ENCODE measurements around the gene EXOC3L1.

Gene EXOC3L1

DNA sequence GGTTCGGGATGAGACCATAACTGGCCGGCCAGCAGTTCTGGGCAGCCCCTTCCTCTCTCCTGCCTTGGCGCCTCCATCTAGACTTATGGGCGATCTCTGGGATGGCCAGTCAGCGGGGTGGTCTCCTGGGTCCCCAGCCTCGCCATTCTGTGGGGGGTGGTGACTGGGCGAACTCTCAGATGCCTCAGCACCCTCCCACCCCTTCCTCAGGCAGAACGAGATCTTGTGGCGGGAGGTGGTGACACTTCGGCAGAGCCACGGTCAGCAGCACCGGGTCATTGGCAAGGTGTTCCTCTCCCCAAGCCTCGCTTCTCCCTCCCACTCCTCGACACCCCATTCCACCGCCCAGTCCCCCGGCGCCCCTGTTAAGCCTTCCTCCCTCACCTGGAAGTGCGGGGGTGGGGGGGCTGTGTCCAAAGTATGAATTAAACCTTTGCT, 23.8 kb downstream of the EXOC3L1 start:
- intact Hi-C loops (cut with DNase I), result no loop called here
- no peak for DNase-seq

DNA sequence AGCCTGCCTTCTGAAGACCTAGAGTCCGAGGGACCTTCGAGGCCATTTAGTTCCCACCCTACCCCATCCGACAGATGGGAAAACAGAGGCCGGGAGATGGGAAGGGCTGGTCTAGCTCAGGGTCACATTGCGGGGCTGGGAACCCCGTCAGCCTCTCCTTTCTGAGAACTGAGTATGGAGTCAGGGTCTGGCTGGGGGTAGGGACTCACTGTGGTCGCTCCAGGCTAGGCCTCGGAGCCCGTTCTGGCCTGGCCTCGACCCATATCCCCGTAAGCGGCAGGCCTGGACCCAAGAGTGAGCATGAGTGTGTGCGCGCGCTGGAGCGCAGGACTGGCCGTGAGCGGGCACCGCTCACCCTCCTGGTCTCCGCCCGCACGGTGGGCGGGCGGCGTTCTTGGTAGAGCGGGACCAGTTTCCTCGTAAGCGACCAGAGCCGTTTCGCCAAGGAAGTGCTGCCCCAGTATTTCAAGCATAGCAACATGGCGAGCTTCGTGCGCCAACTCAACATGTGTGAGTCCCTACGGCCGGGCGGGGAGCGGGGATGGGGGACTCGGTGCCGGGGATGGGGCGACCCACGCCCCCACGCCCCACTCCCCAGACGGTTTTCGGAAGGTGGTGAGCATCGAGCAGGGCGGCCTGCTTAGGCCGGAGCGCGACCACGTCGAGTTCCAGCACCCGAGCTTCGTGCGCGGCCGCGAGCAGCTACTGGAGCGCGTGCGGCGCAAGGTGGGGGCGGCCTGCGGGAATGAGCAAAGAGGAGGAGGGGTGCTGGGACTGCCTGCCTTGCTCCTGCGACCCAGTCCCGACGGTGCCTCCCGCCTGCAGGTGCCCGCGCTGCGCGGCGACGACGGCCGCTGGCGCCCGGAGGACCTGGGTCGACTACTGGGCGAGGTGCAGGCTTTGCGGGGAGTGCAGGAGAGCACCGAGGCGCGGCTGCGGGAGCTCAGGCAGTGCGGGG, 24.5 kb downstream of the EXOC3L1 start:
- intact Hi-C loops (cut with DNase I), result no loop called here
- DNase-seq, result peak in 1 of 10 donors; percentile 86

DNA sequence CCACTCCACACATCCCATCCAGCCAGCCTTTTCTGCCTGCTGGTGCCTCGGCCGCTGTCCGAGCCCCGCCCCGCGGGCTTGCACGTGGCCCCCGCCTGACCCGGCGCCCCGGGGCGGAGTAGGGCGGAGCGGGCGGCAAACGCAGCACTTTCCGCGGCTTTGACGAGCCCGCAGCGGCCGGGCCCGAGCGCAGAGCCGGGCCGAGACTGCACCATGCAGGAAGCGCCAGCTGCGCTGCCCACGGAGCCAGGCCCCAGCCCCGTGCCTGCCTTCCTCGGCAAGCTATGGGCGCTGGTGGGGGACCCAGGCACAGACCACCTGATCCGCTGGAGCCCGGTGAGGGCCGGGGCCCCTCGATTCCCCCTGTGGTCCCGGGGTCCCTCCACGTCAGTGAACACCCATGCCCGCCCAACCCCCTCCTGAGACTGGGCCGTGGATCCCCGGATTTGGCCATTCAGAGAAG, 25.3 kb downstream of the EXOC3L1 start, which contains the start of gene HSF4:
HSF4 (plus strand) TSS at position 147 of the 463 bp plus-strand sequence; CDS start at position 214, 67 bp downstream.
- intact Hi-C loops (cut with DNase I), result no loop called here
- peak in 9 of 10 donors; percentile 60 to 96 (median 71) for DNase-seq

DNA sequence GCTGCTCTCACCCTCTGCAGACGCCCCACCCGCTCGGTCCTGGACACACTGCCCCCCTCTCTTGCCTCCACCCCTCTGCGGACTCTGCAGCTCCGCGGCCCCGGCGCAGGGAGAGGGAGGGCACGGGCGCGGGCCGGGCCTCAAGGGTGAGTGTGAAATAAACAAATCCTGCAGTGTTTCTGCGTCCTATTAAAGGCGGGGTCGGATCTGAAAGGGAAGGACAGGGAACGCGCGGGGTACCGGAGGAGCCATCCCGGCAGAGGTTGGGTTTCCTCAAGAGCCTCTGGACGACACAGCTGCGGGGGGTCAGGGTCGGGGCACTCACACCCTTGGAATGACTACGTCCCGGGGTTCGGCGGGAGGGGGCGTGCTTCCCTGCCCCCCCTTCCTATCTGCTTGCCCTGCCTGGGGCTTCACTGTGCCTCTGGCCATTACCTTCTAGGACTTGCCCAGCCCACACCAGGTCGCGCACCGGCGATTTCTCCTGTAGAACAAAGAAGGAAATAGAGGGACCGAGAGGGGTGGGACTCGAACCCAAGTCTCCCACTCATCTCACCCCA, 25.9 kb downstream of the EXOC3L1 start:
- DNase-seq, result peak in 2 of 10 donors; percentile 45 to 93
- intact Hi-C loops (cut with DNase I), result no loop called here

DNA sequence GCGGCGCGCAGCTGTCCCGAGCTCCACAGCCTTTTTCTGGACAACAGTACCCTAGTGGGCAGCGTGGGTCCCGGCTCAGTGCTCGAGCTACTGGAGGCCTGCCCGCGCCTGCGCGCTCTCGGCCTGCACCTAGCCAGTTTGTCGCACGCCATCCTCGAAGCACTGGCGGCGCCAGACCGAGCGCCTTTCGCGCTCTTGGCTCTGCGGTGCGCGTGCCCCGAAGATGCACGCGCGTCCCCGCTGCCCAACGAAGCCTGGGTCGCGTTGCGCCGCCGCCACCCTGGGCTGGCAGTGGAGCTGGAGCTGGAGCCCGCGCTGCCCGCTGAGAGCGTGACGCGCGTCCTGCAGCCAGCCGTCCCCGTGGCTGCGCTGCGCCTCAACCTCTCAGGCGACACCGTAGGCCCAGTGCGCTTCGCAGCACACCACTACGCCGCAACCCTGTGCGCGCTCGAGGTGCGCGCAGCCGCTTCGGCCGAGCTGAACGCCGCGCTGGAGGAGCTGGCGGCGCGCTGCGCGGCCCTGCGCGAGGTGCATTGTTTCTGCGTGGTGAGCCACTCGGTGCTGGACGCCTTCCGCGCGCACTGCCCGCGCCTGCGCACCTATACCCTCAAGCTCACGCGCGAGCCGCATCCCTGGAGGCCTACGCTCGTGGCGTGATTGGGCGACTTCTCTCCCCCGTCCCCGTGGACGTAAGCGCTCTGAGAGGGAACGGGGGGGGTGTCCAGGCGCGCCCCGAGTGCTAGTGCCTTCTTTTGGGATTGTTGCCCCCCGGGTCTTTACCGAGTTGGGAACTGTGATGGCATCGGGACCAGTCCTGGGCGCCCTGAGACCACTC, 26.6 kb downstream of the EXOC3L1 start:
- intact Hi-C loops (cut with DNase I), result no loop called here
- DNase-seq, result peak; percentile 64 to 98 (median 88)

DNA sequence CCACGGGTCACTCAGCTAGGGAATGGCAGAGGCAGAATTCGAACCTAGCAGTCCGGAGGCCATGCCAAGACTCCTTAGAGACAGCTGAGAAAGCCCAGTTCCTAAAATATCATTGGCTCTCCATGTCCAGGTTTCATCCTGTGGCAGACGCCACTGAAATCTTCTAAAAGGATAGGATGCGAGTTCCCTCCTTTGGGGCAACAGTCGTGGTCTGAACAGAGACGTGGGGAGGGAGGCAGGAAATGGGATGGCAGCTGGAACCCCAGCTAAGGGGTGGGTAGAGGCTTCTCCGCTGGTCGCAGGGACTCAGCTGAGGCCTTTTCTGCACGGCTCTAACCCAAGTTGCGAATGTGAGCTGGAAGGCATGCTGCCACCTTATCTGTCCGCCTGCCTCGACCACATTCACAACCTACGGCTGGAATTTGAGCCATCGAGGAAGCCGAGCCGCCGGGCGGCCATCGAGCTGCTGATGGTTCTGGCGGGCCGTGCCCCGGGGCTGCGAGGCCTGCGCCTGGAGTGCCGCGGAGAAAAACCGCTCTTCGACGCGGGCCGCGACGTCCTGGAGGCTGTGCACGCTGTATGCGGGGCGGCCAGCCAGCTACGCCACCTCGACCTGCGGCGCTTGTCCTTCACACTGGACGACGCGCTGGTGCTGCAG, 27.3 kb downstream of the EXOC3L1 start:
- intact Hi-C loops (cut with DNase I), result no loop called here
- no peak for DNase-seq

DNA sequence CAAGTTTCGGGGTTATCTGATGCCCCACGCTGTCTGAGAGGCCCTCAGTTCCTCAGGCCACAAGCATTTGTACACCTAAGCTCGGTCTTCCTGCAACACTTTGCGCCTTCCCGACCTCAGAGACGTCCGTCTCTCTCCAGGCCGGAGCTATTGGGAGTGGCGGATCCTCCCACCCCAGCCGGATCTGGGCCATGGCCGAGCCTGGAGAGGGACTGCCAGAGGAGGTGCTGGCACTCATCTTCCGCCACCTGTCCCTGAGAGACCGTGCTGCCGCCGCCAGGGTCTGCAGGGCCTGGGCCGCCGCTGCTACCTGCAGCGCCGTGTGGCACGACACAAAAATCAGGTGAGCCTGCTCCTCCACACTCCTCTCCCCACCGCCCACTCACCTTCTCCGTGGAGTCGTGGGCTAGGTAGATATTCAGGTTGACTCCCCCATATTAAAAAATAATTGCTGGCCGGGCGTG, 28.3 kb downstream of the EXOC3L1 start:
- peak in 1 of 10 donors; percentile 58 for DNase-seq
- intact Hi-C loops (cut with DNase I), result no loop called here

DNA sequence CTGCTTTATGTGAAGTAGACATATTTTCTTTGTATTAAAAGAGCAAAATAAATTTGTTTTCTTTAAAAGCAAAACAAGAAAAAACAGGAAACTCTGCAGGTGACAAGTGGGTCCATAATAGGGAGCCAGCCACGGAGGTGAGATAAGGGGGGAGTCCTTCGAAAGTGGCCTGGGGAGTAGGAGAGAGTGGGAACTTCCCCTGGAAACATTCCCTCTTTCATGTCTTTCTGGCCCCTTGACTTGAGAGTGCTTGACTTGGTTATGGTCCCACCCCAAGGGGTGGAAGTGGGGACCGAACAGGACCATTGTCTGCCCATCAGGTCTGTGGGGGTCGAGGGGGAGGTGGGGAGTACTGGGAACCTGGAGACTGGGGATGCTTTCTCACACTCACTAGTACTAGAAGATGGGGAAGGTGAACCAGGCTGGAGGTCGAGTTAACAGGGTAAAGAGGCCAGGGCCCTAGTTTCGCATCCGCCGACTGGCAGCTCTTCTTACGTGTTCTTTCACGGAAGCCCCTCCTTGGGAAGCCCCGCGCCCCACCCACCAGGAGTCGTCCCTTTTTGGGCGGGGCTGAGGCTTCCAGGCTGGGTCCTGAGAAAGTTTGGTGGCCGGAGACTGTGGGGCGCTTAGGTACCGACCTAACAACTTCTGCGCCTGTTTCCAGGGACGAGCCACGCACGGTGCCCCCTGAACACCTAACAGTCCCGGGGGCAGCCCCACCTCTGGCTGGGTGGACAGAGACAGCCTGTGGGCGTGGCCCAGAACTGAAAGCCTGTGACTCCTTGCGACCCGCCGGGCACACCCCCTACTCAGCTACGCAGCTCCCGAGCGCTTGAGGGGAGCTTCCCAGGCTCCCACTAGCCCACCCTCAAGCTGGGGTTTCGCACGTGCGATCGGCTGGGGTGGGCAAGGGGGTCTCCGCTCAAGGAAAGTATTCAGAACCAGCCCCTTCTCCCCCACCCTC, 31.0 kb downstream of the EXOC3L1 start:
- peak in 1 of 10 donors; percentile 82 for DNase-seq
- intact Hi-C loops (cut with DNase I), result loop anchor here (5.0 kb wide), 2 partner anchors 47 to 142 kb away; no protein-coding TSS in a partner anchor

DNA sequence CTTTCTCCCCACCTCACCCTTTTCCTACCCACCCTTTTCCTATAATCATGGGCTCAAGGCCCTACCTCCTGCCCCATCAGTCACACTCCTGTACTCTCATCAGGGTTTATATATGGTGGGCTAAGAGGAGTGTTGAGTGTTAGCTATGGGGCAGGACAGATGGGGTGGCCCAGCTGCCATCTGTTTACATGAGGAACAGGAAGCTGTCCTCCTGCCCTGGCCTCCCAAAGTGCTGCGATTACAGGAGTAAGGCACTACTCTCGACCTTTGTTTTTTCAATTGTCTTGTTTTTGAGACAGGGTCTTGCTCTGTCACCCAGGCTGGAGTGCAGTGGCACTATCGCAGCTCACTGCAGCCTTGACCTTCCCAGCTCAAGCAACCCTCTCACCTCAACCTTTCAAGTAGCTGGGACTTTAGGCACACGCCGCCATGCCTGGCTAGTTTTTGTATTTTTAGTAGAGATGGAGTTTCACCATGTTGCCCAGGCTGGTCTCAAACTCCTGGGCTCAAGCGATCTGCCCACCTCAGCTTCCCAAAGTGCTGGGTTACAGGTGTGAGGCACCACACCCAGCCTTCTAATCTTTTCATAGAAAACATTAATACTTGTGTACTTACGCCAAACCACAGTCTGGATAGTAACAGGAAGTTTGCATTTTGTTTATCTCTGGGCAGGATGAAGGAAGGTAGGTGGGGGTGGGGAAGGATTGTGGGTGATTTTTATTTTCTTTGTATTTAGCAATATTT, 31.9 kb downstream of the EXOC3L1 start:
- intact Hi-C loops (cut with DNase I), result loop anchor here (5.0 kb wide), 2 partner anchors 46 to 141 kb away; no protein-coding TSS in a partner anchor
- DNase-seq, result peak in 3 of 10 donors; percentile 24 to 63 (median 48)

DNA sequence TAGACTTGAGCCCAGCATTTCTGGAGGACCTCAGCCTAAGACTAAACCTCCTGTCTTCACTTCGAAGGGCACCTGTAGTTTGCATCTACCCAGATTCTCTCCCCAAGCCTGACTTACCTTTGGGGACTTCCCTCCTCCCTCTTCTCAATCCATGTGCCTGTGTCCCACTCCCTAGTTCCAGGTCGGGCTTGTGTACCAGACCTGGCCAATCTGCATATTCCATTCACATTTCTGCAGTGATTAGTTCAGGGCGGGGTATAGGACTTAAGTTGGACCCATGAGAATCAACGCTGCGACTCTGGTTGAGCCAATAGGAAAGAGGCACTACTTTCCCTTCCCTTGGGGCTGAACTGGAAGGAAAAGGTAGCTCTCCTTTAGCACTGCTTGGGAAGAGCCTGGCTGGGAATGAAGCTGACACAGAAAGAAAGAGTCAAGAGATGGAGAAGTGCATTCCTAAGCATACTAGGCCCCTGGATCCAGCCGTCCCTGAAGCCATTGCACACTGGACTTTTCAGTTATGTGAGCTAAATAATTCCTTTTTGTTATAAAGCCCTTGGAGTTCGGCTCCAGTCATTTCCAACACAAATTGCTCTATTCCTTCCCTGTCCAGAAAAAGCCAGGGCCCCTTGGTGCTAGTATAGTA, 32.7 kb downstream of the EXOC3L1 start:
- intact Hi-C loops (cut with DNase I), result loop anchor here (5.0 kb wide), 2 partner anchors 45 to 140 kb away; no protein-coding TSS in a partner anchor
- peak in 1 of 10 donors; percentile 4 for DNase-seq

DNA sequence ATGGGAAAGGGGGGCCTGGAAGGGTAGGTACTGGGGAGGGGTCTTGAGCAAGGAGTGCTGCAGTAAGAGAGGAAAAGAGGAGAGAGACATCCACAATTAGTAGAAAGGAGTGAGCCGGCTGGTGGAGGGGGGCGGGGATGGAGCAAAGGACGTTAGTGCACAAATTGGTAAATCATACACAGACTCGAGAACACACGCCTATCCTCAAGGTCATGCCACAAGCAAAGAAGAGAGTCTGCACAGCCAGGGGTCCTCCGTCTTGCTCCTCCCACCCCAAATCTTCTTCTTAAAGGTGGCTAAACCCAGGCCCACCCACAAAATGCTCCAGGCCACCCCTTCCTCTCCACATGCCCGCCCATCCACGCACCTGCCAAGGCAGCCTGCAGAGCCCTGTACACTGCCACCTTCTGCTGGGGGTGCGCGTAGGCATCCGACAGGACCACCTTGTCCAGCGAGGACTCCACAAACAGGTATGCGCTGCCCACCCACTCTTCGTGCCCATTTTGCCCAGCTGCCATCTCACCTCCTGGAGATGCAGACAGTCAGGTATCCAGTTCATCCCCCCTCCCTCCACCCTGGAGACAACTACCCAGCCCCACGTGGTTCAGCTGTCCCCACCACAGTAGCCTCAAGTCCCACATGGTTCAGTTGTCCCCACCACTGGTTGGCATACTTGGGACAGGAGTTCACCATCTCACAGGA, 33.6 kb downstream of the EXOC3L1 start:
- intact Hi-C loops (cut with DNase I), result loop anchor here (5.0 kb wide), 2 partner anchors 44 to 139 kb away; no protein-coding TSS in a partner anchor
- peak in 3 of 10 donors; percentile 54 to 83 (median 60) for DNase-seq

DNA sequence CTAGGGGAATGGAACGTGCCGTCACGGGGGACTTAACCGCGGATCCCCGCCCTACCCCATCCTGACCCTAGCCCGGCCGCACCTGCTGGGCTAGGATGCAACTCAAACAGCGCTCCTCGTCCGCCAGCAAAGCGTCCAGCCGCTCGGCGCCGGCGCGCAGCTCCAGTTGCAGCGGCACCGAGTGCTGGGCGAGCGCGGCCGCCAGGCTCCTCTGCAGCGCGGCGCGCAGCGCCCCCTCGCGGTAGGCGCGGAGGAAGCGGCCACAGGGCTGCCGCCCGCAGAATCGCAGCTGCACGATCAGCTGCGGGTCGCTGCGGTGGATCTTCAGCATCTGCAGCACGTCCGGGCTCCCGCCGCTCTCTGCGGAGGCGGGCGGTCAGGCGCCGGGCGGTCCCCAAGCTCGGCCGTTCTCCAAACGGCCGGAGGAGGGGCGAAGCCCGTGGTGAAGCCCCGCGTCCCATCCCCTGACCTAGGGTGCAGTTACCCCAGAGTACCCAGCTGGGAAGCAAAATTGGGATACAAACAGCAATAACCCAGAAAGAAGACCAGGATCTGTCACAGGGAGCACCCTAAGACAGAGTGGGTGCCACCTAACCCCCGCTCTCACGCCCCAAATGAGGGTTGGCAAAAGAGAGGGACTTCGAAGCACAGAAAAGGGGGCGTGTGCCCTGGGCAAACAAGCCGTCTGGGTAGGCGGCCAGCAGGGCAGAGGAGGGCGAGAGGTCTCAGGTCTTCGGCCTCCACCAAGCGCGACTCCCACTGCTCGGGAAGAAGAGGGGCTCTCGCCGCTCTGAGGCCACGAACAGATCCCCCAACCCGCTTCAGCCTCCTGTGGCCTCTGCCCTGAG, 34.4 kb downstream of the EXOC3L1 start:
- intact Hi-C loops (cut with DNase I), result loop anchor here (1.0 to 5.0 kb wide), 4 partner anchors 43 to 201 kb away; no protein-coding TSS in a partner anchor

DNA sequence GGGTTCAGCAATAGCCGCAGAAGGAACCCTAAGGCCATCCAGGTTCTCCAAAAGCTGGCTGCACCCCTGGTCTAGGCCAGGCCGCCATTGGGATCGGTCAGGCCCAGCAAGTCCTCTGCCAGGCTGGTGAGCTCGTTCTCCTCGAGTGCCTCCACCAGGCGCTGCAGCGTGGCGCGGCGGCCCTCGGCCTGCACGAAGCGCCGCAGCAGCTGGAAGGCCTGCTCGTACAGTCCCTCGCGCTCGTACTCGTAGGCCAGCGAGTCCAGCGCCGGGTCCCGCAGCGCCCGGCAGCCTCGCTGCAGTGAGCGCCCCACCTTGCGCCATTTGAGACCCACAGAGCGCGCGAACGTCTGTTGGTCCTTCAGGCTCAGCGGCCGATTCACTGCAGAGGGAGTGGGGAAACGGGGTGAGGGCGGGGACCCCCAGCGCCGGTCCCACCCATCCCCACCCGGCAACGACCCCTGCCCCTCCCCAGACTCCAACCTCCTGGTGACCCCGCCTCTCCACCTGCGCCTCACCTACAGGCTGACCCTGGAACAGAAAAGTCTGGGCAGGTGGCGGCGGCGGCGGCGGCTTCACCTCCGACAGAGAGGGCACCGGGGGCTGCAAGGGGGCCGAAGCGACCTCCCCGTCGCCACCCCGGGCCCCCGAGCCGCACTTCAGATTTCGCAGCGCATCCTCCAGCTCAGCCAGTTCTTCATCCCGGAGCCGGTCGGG, 35.2 kb downstream of the EXOC3L1 start:
- DNase-seq, result peak in 3 of 10 donors; percentile 60 to 84 (median 64)
- intact Hi-C loops (cut with DNase I), result loop anchor here (1.0 to 5.0 kb wide), 4 partner anchors 42 to 200 kb away; no protein-coding TSS in a partner anchor

More for the DNA sequence above, 34.4 kb downstream of the EXOC3L1 start:
- peak; percentile 69 to 97 (median 81) for DNase-seq

DNA sequence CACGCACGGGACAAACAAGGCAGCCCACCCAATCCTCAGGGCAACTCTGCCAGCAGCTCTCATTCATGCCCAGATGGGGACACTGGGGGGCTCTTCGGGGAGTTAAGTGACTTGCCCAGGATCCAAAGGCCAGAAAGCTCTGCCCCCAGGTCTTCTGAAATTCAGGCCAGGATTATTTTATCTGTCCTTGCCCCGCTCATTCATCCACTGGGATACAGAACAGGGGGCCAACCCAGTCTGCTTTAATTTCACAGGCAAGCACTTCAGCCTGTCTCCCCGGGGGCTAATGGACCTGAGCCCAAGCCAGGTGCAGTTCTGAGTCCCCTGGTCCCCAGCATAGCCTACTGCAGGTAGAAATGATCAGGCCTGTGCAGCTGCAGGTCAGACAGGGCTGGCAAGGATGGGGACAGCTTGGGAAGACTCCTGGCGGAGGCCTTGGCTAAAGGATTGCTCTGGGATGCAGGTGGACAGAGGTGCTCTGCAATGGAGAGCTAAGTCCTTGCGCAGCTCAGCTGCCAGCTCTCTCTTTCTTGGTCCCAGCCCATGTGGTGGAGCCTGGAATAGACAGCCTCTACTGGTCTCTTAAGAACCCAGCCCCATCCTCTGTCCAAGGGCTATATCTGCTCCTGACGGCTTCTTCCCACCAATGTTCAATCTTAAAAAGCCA, 38.4 kb downstream of the EXOC3L1 start:
- peak in 2 of 10 donors; percentile 37 to 38 for DNase-seq

More for the DNA sequence above, 38.4 kb downstream of the EXOC3L1 start:
- intact Hi-C loops (cut with DNase I), result no loop called here
